ENCODE measurements around the gene GRIK3. TPM values are rescaled to one million over a fixed set of nuclear protein-coding genes. Genes with fewer than 3 reads are reported as not detected.

The GRIK3 gene
- total RNA-seq, 4 donors from 2014 or later: 0.75 to 9.8 (median 1.2) TPM

DNA sequence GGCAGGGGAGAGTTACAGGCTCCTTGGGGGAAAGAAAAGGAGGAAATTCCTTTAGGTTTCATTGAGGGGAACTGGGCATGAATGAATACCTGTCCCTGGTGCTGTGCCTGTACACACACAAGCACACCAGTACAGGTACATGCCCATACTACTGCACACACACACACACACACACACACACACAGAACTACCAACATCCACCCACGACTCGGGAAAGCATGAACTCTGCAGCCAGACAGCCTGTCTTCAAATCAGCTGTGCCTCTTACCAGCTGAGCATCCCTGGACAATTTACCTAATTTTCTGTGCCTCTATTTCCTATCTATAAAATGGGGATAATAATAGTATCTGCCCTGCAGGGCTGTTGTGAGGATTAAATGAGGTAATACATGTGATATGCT lies 7.2 kb upstream of the GRIK3 start:
- Histone ChIP-seq H3K27ac (no peak overlapping the region), H3K9me3 (no peaks in the 10 kb centered on the region), H3K36me3 (no peaks in the 10 kb centered on the region), H3K4me1 (no peaks in the 10 kb centered on the region), H3K27me3 (peaks cover 76% of the 10 kb centered on the region), H3K4me3 (no peak overlapping the region)
- in situ Hi-C loops (cut with MboI; ENCODE audit: low pct_ligation_motif_present in 1 of 4, low pct_unique_long_range_greater_than_20kb in 1 of 4, low sequenced_read_pairs in 3 of 4) (no loop called here), intact Hi-C loops (cut with DNase I; ENCODE audit: low total_unique reads) (no loop called here)
- no peak for DNase-seq
- TF ChIP-seq POLR2A (IDR thresholded peaks at IDR 0.05) (no peak), POLR2AphosphoS5 (IDR thresholded peaks at IDR 0.05) (no peak), CTCF (IDR thresholded peaks at IDR 0.05) (no peak), EP300 (IDR thresholded peaks at IDR 0.05; ENCODE audit: low read depth) (no peak)
- WGBS, 2 donors (ENCODE audit: low coverage in 1 of 2): 20 to 60% methylated on average over 1 to 2 of the region's 2 CpGs

DNA sequence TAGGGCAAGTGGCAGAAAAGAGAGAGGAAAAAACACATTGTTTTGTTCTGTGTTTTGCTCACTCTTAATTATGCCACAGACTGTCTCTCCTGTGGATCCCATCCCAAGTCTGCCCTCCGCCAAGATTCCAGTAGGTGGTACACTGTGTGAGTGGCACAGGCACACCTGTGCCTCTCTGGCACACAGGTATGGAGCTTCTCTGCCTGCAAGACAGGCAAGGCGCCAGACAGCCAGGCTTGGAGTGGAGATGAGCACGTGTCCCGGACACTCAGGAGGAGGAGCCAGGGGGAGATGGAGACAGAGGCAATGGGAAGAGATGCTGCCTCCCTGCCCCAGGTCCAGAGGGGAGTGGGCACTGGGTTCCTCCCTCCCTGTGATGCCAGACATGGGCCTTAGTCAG lies 6.5 kb upstream of the GRIK3 start:
- Histone ChIP-seq H3K4me3 (no peak overlapping the region), H3K36me3 (no peaks in the 10 kb centered on the region), H3K27ac (no peak overlapping the region), H3K27me3 (peaks cover 81% of the 10 kb centered on the region), H3K9me3 (no peaks in the 10 kb centered on the region), H3K4me1 (no peaks in the 10 kb centered on the region)
- no peak for DNase-seq
- TF ChIP-seq POLR2AphosphoS5 (IDR thresholded peaks at IDR 0.05) (no peak), POLR2A (IDR thresholded peaks at IDR 0.05) (no peak), CTCF (IDR thresholded peaks at IDR 0.05) (no peak), EP300 (IDR thresholded peaks at IDR 0.05; ENCODE audit: low read depth) (no peak)
- 17% methylated on average over 4 of the region's 4 CpGs; no CpG with 5 or more reads in 1 of the 2 donors for WGBS, 2 donors (ENCODE audit: low coverage in 1 of 2)
- intact Hi-C loops (cut with DNase I; ENCODE audit: low total_unique reads): no loop called here
- in situ Hi-C loops (cut with MboI; ENCODE audit: low pct_ligation_motif_present in 1 of 4, low pct_unique_long_range_greater_than_20kb in 1 of 4, low sequenced_read_pairs in 3 of 4): no loop called here

- no peak for DNase-seq
- no peaks in the 10 kb centered on the region for H3K36me3 ChIP-seq
- intact Hi-C loops (cut with DNase I; ENCODE audit: low total_unique reads): no loop called here
- H3K4me3 ChIP-seq: no peak overlapping the region
- TF ChIP-seq CTCF (IDR thresholded peaks at IDR 0.05) (no peak), EP300 (IDR thresholded peaks at IDR 0.05; ENCODE audit: low read depth) (no peak), POLR2A (IDR thresholded peaks at IDR 0.05) (no peak), POLR2AphosphoS5 (IDR thresholded peaks at IDR 0.05) (no peak)
- H3K27me3 ChIP-seq: peaks cover 84% of the 10 kb centered on the region
- WGBS, 2 donors (ENCODE audit: low coverage in 1 of 2): 23 to 30% methylated on average over 2 to 3 of the region's 3 CpGs
- H3K4me1 ChIP-seq: no peaks in the 10 kb centered on the region
- no peak overlapping the region for H3K27ac ChIP-seq
- in situ Hi-C loops (cut with MboI; ENCODE audit: low pct_ligation_motif_present in 1 of 4, low pct_unique_long_range_greater_than_20kb in 1 of 4, low sequenced_read_pairs in 3 of 4): no loop called here
- H3K9me3 ChIP-seq: no peaks in the 10 kb centered on the region
Measured at GRCh38 chr1:37040261-37040660, 5.9 kb upstream of the GRIK3 start.

DNA sequence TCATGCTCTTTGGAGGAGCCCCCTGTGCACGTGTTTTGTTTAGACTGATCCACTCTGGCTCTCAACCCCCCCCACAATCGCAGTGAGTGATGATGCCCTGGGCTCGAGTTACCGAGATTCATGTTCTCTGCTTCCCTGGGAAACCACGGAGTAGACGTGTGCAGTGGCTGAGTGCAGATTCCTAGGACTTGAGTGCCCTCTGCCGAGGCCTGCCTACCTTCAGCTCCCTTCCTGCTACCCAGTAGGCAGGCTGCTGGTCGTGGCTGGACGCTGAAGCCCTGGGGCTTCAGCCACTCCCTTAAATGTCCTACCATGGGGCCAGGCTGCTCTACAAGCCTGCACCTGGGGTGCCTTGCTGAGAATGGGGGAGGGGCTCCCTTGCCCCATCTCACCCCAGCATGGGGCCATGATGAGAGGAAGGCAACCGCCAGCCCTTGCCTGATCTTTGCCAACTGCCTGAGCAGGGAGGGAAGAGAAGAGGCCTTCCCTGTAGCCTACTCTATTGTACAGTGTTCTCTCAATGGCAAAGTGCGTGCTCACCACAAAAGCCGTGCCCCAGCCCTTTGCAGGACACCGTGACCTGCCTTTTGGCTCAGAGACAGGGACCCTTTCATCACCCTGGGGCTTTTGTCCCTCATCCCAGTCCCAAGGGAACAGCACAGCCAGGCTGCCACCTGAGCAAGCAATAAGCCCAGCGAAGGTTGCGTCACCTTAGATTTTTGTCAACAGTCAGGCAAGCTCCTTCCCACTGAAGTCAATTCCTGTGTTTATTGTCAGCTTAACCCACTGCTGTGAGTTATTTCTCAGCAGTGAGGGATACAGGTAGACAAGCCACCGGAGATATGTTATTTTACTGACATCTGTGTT lies 4.1 kb upstream of the GRIK3 start:
- DNase-seq: no peak
- H3K27me3 ChIP-seq: peaks cover 85% of the 10 kb centered on the region

More for the DNA sequence above, 4.1 kb upstream of the GRIK3 start:
- Histone ChIP-seq H3K27ac (no peak overlapping the region), H3K9me3 (no peaks in the 10 kb centered on the region), H3K4me3 (no peak overlapping the region), H3K4me1 (peaks cover 0 to 3% (median 1%) of the 10 kb centered on the region in 4 donors), H3K36me3 (no peaks in the 10 kb centered on the region)
- in situ Hi-C loops (cut with MboI; ENCODE audit: low pct_ligation_motif_present in 1 of 4, low pct_unique_long_range_greater_than_20kb in 1 of 4, low sequenced_read_pairs in 3 of 4): no loop called here
- WGBS, 2 donors (ENCODE audit: low coverage in 1 of 2): 30% methylated on average over 14 of the region's 16 CpGs; no CpG with 5 or more reads in 1 of the 2 donors
- intact Hi-C loops (cut with DNase I; ENCODE audit: low total_unique reads): no loop called here
- TF ChIP-seq POLR2A (IDR thresholded peaks at IDR 0.05) (no peak), POLR2AphosphoS5 (IDR thresholded peaks at IDR 0.05) (no peak), CTCF (IDR thresholded peaks at IDR 0.05) (no peak), EP300 (IDR thresholded peaks at IDR 0.05; ENCODE audit: low read depth) (no peak)
